ENCODE results near the gene ARL4D.
"Not testable (repeated sequence)": the region's sequence is repeated elsewhere in the genome, so short reads cannot be mapped to it uniquely, and the experiment has no call there.

Gene ARL4D

GRCh38 chr17:43363926-43364285 lies 34.9 kb upstream of the ARL4D start:
- H3K4me1 ChIP-seq (ENCODE audit: insufficient read depth, poor library complexity, severe bottlenecking), result peaks cover 8% of the 10 kb centered on the region
- no peaks in the 10 kb centered on the region for H3K36me3 ChIP-seq (ENCODE audit: low read depth)
- ATAC-seq (ENCODE audit: low read depth), result no peak
- no peak for DNase-seq (ENCODE audit: low spot score)
- TF ChIP-seq, protein P1, sequence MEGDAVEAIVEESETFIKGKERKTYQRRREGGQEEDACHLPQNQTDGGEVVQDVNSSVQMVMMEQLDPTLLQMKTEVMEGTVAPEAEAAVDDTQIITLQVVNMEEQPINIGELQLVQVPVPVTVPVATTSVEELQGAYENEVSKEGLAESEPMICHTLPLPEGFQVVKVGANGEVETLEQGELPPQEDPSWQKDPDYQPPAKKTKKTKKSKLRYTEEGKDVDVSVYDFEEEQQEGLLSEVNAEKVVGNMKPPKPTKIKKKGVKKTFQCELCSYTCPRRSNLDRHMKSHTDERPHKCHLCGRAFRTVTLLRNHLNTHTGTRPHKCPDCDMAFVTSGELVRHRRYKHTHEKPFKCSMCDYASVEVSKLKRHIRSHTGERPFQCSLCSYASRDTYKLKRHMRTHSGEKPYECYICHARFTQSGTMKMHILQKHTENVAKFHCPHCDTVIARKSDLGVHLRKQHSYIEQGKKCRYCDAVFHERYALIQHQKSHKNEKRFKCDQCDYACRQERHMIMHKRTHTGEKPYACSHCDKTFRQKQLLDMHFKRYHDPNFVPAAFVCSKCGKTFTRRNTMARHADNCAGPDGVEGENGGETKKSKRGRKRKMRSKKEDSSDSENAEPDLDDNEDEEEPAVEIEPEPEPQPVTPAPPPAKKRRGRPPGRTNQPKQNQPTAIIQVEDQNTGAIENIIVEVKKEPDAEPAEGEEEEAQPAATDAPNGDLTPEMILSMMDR (IDR thresholded peaks at IDR 0.05; ENCODE audit: poor library complexity, severe bottlenecking), result no peak
- no peak overlapping the region for H3K4me3 ChIP-seq (ENCODE audit: severe bottlenecking)
- H3K27me3 ChIP-seq (ENCODE audit: insufficient read depth, poor library complexity, severe bottlenecking), result no peaks in the 10 kb centered on the region
- no peak overlapping the region for H3K27ac ChIP-seq (ENCODE audit: poor library complexity, severe bottlenecking)
- H3K9me3 ChIP-seq (ENCODE audit: severe bottlenecking), result no peaks in the 10 kb centered on the region

GRCh38 chr17:43365356-43365755 lies 33.4 kb upstream of the ARL4D start:
- Histone ChIP-seq H3K4me1 (ENCODE audit: insufficient read depth, poor library complexity, severe bottlenecking) (peaks cover 15% of the 10 kb centered on the region), H3K27ac (ENCODE audit: poor library complexity, severe bottlenecking) (no peak overlapping the region)
- DNase-seq (ENCODE audit: low spot score), result no peak

GRCh38 chr17:43365921-43366320 lies 32.9 kb upstream of the ARL4D start:
- not testable (repeated sequence) for H3K4me3 ChIP-seq (ENCODE audit: severe bottlenecking); H3K27ac ChIP-seq (ENCODE audit: poor library complexity, severe bottlenecking); ATAC-seq (ENCODE audit: low read depth); H3K9me3 ChIP-seq (ENCODE audit: severe bottlenecking); H3K36me3 ChIP-seq (ENCODE audit: low read depth); DNase-seq (ENCODE audit: low spot score); H3K27me3 ChIP-seq (ENCODE audit: insufficient read depth, poor library complexity, severe bottlenecking)
- H3K4me1 ChIP-seq (ENCODE audit: insufficient read depth, poor library complexity, severe bottlenecking), result peaks cover 15% of the 10 kb centered on the region

More at GRCh38 chr17:43365356-43365755, 33.4 kb upstream of the ARL4D start:
- no peaks in the 10 kb centered on the region for H3K36me3 ChIP-seq (ENCODE audit: low read depth)
- H3K4me3 ChIP-seq (ENCODE audit: severe bottlenecking), result no peak overlapping the region
- no peaks in the 10 kb centered on the region for H3K9me3 ChIP-seq (ENCODE audit: severe bottlenecking)
- ATAC-seq (ENCODE audit: low read depth), result no peak
- H3K27me3 ChIP-seq (ENCODE audit: insufficient read depth, poor library complexity, severe bottlenecking), result no peaks in the 10 kb centered on the region
- TF ChIP-seq, protein P1 (IDR thresholded peaks at IDR 0.05; ENCODE audit: poor library complexity, severe bottlenecking), result no peak

GRCh38 chr17:43366891-43367736 lies 31.7 kb upstream of the ARL4D start:
- TF ChIP-seq, protein P1 (IDR thresholded peaks at IDR 0.05; ENCODE audit: poor library complexity, severe bottlenecking), result no peak
- peak overlapping the region; percentile 90 for H3K27ac ChIP-seq (ENCODE audit: poor library complexity, severe bottlenecking)
- ATAC-seq (ENCODE audit: low read depth) (no peak), DNase-seq (ENCODE audit: low spot score) (no peak)
- H3K9me3 ChIP-seq (ENCODE audit: severe bottlenecking), result no peaks in the 10 kb centered on the region
- no peak overlapping the region for H3K4me3 ChIP-seq (ENCODE audit: severe bottlenecking)
- peaks cover 15% of the 10 kb centered on the region for H3K4me1 ChIP-seq (ENCODE audit: insufficient read depth, poor library complexity, severe bottlenecking)
- no peaks in the 10 kb centered on the region for H3K36me3 ChIP-seq (ENCODE audit: low read depth)
- no peaks in the 10 kb centered on the region for H3K27me3 ChIP-seq (ENCODE audit: insufficient read depth, poor library complexity, severe bottlenecking)

GRCh38 chr17:43367737-43368242 lies 31.0 kb upstream of the ARL4D start:
- H3K27me3 ChIP-seq (ENCODE audit: insufficient read depth, poor library complexity, severe bottlenecking), result no peaks in the 10 kb centered on the region
- peaks cover 15% of the 10 kb centered on the region for H3K4me1 ChIP-seq (ENCODE audit: insufficient read depth, poor library complexity, severe bottlenecking)
- no peaks in the 10 kb centered on the region for H3K9me3 ChIP-seq (ENCODE audit: severe bottlenecking)
- ATAC-seq (ENCODE audit: low read depth), result peak; percentile 15; the same call in 1 of the 3 replicates
- no peaks in the 10 kb centered on the region for H3K36me3 ChIP-seq (ENCODE audit: low read depth)
- TF ChIP-seq, protein P1 (IDR thresholded peaks at IDR 0.05; ENCODE audit: poor library complexity, severe bottlenecking), result no peak
- H3K4me3 ChIP-seq (ENCODE audit: severe bottlenecking), result peak overlapping the region; percentile 24
- no peak for DNase-seq (ENCODE audit: low spot score)
- peak overlapping the region; percentile 90 for H3K27ac ChIP-seq (ENCODE audit: poor library complexity, severe bottlenecking)

Measured in RWPE2 (cell line).